MCF 10A (cell line): Measurements from ENCODE around the gene CNPY4. TPM values are rescaled to one million over a fixed set of nuclear protein-coding genes. Genes with fewer than 3 reads are reported as not detected.

Experiments
- BruUV-seq: library from RNA; stranded (reverse); fragments of 400-500 nt; replicated peaks from 2 replicates; lab custom pipeline; 2021; lab: Mats Ljungman, UMichigan
- CTCF ChIA-PET: fragments of 300-600 bp; sonication (Branson Sonifier 250); formaldehyde crosslinking; extraction: SDS; loops from one replicate; lab custom pipeline; 2021; ENCODE audit warnings: antibody characterized with exemption, inconsistent platforms; lab: Yijun Ruan, JAX
- POLR2A ChIA-PET: fragments of 300-600, 350-650 bp; sonication (Branson Sonifier 250); formaldehyde crosslinking; extraction: SDS; loops from one replicate; lab custom pipeline; 2020; ENCODE audit warnings: antibody characterized with exemption, inconsistent platforms; lab: Yijun Ruan, JAX
- DNase-seq: peaks from one replicate; pipeline ENCODE4 v3.0.0-alpha.2; 2018; ENCODE audit not compliant: unreplicated experiment
- H3K27ac Mint-ChIP-seq: one replicate; pipeline ENCODE4 v1.8.0; 2022; ENCODE audit warnings: mild to moderate bottlenecking, low read depth, mixed read lengths; ENCODE audit not compliant: unreplicated experiment
- H3K27me3 Mint-ChIP-seq: one replicate; pipeline ENCODE4 v1.8.0; 2022; ENCODE audit warnings: mixed read lengths; ENCODE audit not compliant: insufficient read depth, unreplicated experiment
- H3K36me3 Mint-ChIP-seq: one replicate; pipeline ENCODE4 v1.8.0; 2022; ENCODE audit warnings: mild to moderate bottlenecking, moderate library complexity, mixed read lengths; ENCODE audit not compliant: insufficient read depth, unreplicated experiment
- H3K4me1 Mint-ChIP-seq: one replicate; pipeline ENCODE4 v1.8.0; 2022; ENCODE audit warnings: mixed read lengths; ENCODE audit not compliant: insufficient read depth, unreplicated experiment
- H3K4me3 Mint-ChIP-seq: one replicate; pipeline ENCODE4 v1.8.0; 2022; ENCODE audit warnings: mild to moderate bottlenecking, moderate library complexity, mixed read lengths; ENCODE audit not compliant: unreplicated experiment
- H3K9me3 Mint-ChIP-seq: one replicate; pipeline ENCODE4 v1.8.0; 2022; ENCODE audit warnings: mixed read lengths; ENCODE audit not compliant: unreplicated experiment
- CTCF ChIP-seq: fragments of 200-600 bp; IDR thresholded peaks from one replicate; pipeline ENCODE4 v1.8.0; 2022; ENCODE audit warnings: antibody characterized with exemption, mild to moderate bottlenecking; ENCODE audit not compliant: unreplicated experiment
- intact Hi-C: fragments of 100-400 bp; cut with micrococcal nuclease; formaldehyde crosslinking; loops from 2 replicates; pipeline ENCODE4 v1.14.1; 2022
- total RNA-seq: library from RNA; stranded (reverse); gene quantifications from 2 replicates; pipeline ENCODE4 v1.2.3, GENCODE V29; 2022

Gene CNPY4
- total RNA-seq, 1 experiment from 2014 or later = 2.9 TPM

DNA sequence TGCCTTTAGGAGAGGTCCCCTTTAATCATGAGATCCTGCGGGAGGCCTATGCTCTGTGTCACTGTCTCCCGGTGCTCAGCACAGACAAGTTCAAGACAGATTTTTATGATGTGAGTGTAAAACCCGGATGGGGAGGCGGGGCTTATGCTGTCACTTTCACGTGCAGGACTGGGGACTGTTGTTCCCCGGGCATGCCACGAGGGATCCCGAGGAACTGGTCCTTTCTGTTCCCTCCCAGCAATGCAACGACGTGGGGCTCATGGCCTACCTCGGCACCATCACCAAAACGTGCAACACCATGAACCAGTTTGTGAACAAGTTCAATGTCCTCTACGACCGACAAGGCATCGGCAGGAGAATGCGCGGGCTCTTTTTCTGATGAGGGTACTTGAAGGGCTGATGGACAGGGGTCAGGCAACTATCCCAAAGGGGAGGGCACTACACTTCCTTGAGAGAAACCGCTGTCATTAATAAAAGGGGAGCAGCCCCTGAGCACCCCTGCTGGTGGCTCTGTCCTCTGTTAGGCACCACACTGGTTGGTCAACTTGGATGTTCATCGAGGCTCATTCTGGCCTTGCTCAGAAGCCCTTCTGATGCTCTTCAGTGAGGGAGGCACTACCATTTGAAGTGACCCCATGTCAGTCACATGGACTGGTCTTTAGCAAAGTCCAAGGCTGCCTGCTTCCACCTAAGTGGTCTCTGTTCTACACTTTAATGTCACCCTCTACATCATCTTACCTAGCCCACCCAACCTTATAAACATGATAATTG is 27.8 kb upstream of the CNPY4 start:
- no peaks in the 10 kb centered on the region for H3K27me3 Mint-ChIP-seq
- POLR2A ChIA-PET = interaction anchor here (0.9 to 3.7 kb wide), 5 partner anchors 9 to 39 kb away, joined by 3 to 92 read pairs (median 4); partner anchors contain the start of genes AP4M1, MBLAC1, MCM7 and ZNF3
- CTCF ChIA-PET = no interaction called here
- no peaks in the 10 kb centered on the region for H3K9me3 Mint-ChIP-seq
- no peak for DNase-seq
- no peak overlapping the region for H3K27ac Mint-ChIP-seq
- TSS peak; percentile 78 for BruUV-seq
- H3K4me3 Mint-ChIP-seq = no peak overlapping the region
- peaks cover 75% of the 10 kb centered on the region for H3K36me3 Mint-ChIP-seq
- H3K4me1 Mint-ChIP-seq = peaks cover 18% of the 10 kb centered on the region
- intact Hi-C loops = no loop called here
- TF ChIP-seq CTCF = no peak

DNA sequence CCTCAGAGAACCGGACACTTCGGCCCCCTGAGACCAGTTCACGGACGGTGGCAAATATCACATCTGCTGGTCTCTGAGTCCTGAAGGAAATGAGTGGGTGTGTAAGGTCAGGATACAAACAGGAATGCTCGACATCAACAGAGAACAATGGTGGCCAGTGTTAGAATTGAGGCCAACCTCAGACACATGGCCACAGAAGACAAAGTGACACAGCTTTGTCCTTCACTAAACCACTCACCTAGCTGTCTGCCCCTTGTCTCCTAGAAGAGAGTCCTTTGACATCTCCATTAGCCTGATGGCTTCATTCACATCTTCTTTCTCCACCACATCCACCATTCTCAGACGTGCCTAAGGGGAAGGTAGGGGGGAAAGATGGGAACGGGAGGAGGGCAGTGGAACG is 26.4 kb upstream of the CNPY4 start:
- Mint-ChIP-seq H3K9me3 (no peaks in the 10 kb centered on the region), H3K27me3 (no peaks in the 10 kb centered on the region), H3K36me3 (peaks cover 90% of the 10 kb centered on the region), H3K4me1 (peaks cover 21% of the 10 kb centered on the region), H3K4me3 (no peak overlapping the region), H3K27ac (no peak overlapping the region)
- TF ChIP-seq CTCF = no peak
- no peak for DNase-seq
- ChIA-PET POLR2A (no interaction called here), CTCF (no interaction called here)
- BruUV-seq = no TSS peak
- intact Hi-C loops = no loop called here

DNA sequence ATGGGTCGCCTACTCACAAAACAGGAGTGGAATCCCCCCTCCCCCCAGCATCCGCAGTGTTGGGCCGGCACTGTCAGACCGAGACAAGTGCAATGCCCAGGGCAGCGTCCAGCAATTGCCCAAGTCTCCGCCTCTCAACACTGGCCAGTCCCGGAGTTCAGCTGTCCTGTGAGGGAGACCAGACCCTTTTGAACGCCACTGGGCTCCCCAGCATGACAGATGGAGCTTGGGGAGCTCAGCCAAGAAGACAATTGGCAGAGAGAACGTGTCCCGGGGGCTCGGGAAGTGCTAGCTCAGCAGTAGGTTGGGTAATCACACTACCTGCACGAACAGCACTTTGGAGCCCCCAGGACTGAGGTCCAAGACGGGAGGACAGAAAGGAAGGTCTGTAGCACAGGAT is 25.9 kb upstream of the CNPY4 start:
- H3K27ac Mint-ChIP-seq = peak overlapping the region; percentile 11
- peaks cover 94% of the 10 kb centered on the region for H3K36me3 Mint-ChIP-seq
- no peaks in the 10 kb centered on the region for H3K9me3 Mint-ChIP-seq
- ChIA-PET CTCF (interaction anchor here (0.6 to 1.2 kb wide), 2 partner anchors 11 to 72 kb away, joined by 3 read pairs; no protein-coding TSS in a partner anchor), POLR2A (no interaction called here)
- no peak overlapping the region for H3K4me3 Mint-ChIP-seq
- no peak for TF ChIP-seq CTCF
- no peak for DNase-seq
- peaks cover 25% of the 10 kb centered on the region for H3K4me1 Mint-ChIP-seq
- H3K27me3 Mint-ChIP-seq = no peaks in the 10 kb centered on the region
- BruUV-seq = no TSS peak
- intact Hi-C loops = no loop called here

DNA sequence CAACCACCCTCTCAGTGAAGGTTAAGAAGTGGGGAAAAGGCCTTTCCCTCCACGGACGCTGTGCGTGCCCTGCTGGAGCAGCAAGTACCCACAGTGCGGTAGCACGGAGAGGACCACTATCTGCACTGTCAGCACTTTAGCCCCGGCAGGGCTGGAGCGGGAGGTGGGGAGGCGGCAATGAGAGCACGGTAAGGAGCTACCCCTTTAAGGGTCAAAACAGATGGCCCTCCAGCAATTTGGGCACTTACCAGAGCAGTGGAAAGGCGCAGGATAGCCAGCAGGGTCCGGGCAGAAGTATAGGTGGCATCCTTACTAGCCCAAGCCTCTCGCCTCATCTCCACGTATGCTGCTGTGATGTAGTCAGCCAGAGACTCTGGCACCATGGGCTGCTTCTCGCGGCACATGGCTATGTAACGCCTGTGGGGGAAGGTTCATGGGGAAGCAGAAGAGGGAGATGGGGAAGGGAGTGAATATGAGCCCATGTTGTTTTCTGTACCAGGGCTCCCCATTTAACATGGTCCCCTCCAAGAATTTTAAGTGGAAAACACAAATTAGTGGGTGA is 25.4 kb upstream of the CNPY4 start:
- ChIA-PET CTCF (interaction anchor here (0.6 to 1.2 kb wide), 2 partner anchors 12 to 71 kb away, joined by 3 read pairs; no protein-coding TSS in a partner anchor), POLR2A (no interaction called here)
- H3K36me3 Mint-ChIP-seq = peaks cover 95% of the 10 kb centered on the region
- BruUV-seq = no TSS peak
- TF ChIP-seq CTCF = no peak
- no peaks in the 10 kb centered on the region for H3K27me3 Mint-ChIP-seq
- no peaks in the 10 kb centered on the region for H3K9me3 Mint-ChIP-seq
- H3K27ac Mint-ChIP-seq = peak overlapping the region; percentile 11
- H3K4me1 Mint-ChIP-seq = peaks cover 29% of the 10 kb centered on the region
- no peak for DNase-seq
- intact Hi-C loops = no loop called here
- no peak overlapping the region for H3K4me3 Mint-ChIP-seq
